GM21390 (cell line): ENCODE measurements around the gene MAPKBP1.

ENCODE experiments used
- ATAC-seq: cut with Tn5 transposase; IDR thresholded peaks from one replicate; pipeline ENCODE4 v1.9.1; 2021; ENCODE audit not compliant: unreplicated experiment

Gene MAPKBP1

GRCh38 chr15:41780727-41781126 is 6.4 kb downstream of the MAPKBP1 start:
- ATAC-seq, result no peak

GRCh38 chr15:41782371-41783282 is 8.3 kb downstream of the MAPKBP1 start:
- ATAC-seq, result no peak

GRCh38 chr15:41783296-41783695 is 9.0 kb downstream of the MAPKBP1 start:
- no peak for ATAC-seq

GRCh38 chr15:41788262-41788661 is 14.0 kb downstream of the MAPKBP1 start:
- ATAC-seq, result no peak

- ATAC-seq, result no peak
Measured at GRCh38 chr15:41789236-41789635, 15.0 kb downstream of the MAPKBP1 start.

GRCh38 chr15:41789662-41790061 is 15.4 kb downstream of the MAPKBP1 start:
- ATAC-seq, result no peak

- no peak for ATAC-seq
Measured at GRCh38 chr15:41790169-41790568, 15.9 kb downstream of the MAPKBP1 start.

- ATAC-seq, result no peak
Measured at GRCh38 chr15:41790756-41791546, 16.7 kb downstream of the MAPKBP1 start.

GRCh38 chr15:41791547-41791937 is 17.3 kb downstream of the MAPKBP1 start:
- ATAC-seq, result no peak

GRCh38 chr15:41792000-41792637 is 17.8 kb downstream of the MAPKBP1 start:
- ATAC-seq, result no peak

GRCh38 chr15:41794081-41794480 is 19.8 kb downstream of the MAPKBP1 start:
- ATAC-seq, result no peak

GRCh38 chr15:41795996-41796856 is 21.9 kb downstream of the MAPKBP1 start:
- ATAC-seq, result no peak

GRCh38 chr15:41797201-41797944 is 23.1 kb downstream of the MAPKBP1 start:
- ATAC-seq, result no peak

GRCh38 chr15:41798607-41799487 is 24.6 kb downstream of the MAPKBP1 start:
- no peak for ATAC-seq

GRCh38 chr15:41799488-41799805 is 25.2 kb downstream of the MAPKBP1 start:
- no peak for ATAC-seq

GRCh38 chr15:41801185-41801584 is 26.9 kb downstream of the MAPKBP1 start:
- no peak for ATAC-seq

GRCh38 chr15:41801850-41802455 is 27.7 kb downstream of the MAPKBP1 start:
- ATAC-seq, result no peak

- no peak for ATAC-seq
Measured at GRCh38 chr15:41804361-41804760, 30.1 kb downstream of the MAPKBP1 start.
